Naive thymus-derived CD4-positive, alpha-beta T cell (primary cell): Measurements from ENCODE around the gene PLRG1. TPM values are rescaled to one million over a fixed set of nuclear protein-coding genes. Genes with fewer than 3 reads are reported as not detected.

Experiments
- ATAC-seq: fragments of 150-1000 bp; cut with Tn5 transposase; 2 replicates; pipeline ENCODE4 v1.10.0; 2021; ENCODE audit warnings: mild to moderate bottlenecking, moderate library complexity
- CTCF ChIA-PET: fragments of 350-600 bp; sonication (Branson Sonifier 250); formaldehyde crosslinking; loops from one replicate; lab custom pipeline; 2021; ENCODE audit warnings: antibody characterized with exemption; lab: Charles Lee
- POLR2A ChIA-PET: fragments of 350-600 bp; sonication (Branson Sonifier 250); formaldehyde crosslinking; loops from one replicate; lab custom pipeline; 2021; ENCODE audit warnings: antibody characterized with exemption, inconsistent platforms; lab: Charles Lee
- DNase-seq, 9 donors: peaks; one replicate each; pipeline versions ENCODE4 v3.0.0 to v3.0.0-alpha.2; 2020 to 2022; ENCODE audit warnings: mixed read lengths in 1 of 9
- H3K27ac ChIP-seq: one replicate; pipeline ENCODE4 v1.7.0; 2013; ENCODE audit warnings: mild to moderate bottlenecking, low read depth, low read length, moderate library complexity
- H3K27me3 ChIP-seq, 2 donors: one replicate each; pipeline ENCODE4 v1.7.0; 2013; ENCODE audit warnings: low read length in 2 of 2, mild to moderate bottlenecking in 2 of 2, moderate library complexity in 2 of 2; ENCODE audit not compliant: control insufficient read depth in 2 of 2, insufficient read depth in 2 of 2
- H3K36me3 ChIP-seq, 3 experiments: 1 replicate in 2 of 3; 2 replicates in 1 of 3; pipeline ENCODE4 v1.7.0; 2013; ENCODE audit warnings: low read length in 3 of 3, mild to moderate bottlenecking in 3 of 3, moderate library complexity in 1 of 3; ENCODE audit not compliant: insufficient read depth in 3 of 3, control insufficient read depth in 2 of 3
- H3K4me1 ChIP-seq, 2 donors: one replicate each; pipeline ENCODE4 v1.7.0; 2013; ENCODE audit warnings: low read length in 2 of 2, mild to moderate bottlenecking in 2 of 2, moderate library complexity in 1 of 2; ENCODE audit not compliant: control insufficient read depth in 2 of 2, insufficient read depth in 2 of 2
- H3K4me3 ChIP-seq: 2 replicates; pipeline ENCODE4 v1.7.0; 2013; ENCODE audit warnings: mild to moderate bottlenecking, low read length
- H3K9me3 ChIP-seq, 3 experiments: 1 replicate in 2 of 3; 2 replicates in 1 of 3; pipeline ENCODE4 v1.7.0; 2013; ENCODE audit warnings: low read length in 3 of 3; ENCODE audit not compliant: control insufficient read depth in 2 of 3
- H3K27ac Mint-ChIP-seq, 9 donors: one replicate each; pipeline ENCODE4 v1.8.0; 2020 to 2022; ENCODE audit warnings: mixed read lengths in 9 of 9, mild to moderate bottlenecking in 8 of 9, moderate library complexity in 5 of 9, inconsistent platforms in 2 of 9
- H3K27me3 Mint-ChIP-seq, 5 donors: one replicate each; pipeline ENCODE4 v1.8.0; 2021 to 2022; ENCODE audit warnings: mixed read lengths in 5 of 5, mild to moderate bottlenecking in 1 of 5
- H3K36me3 Mint-ChIP-seq, 5 donors: one replicate each; pipeline ENCODE4 v1.8.0; 2020 to 2022; ENCODE audit warnings: mixed read lengths in 5 of 5, mild to moderate bottlenecking in 3 of 5, inconsistent platforms in 1 of 5
- H3K4me1 Mint-ChIP-seq, 7 donors: one replicate each; pipeline ENCODE4 v1.8.0; 2020 to 2022; ENCODE audit warnings: mixed read lengths in 7 of 7, mild to moderate bottlenecking in 3 of 7, inconsistent platforms in 1 of 7
- H3K4me3 Mint-ChIP-seq, 10 donors: one replicate each; pipeline ENCODE4 v1.8.0; 2020 to 2022; ENCODE audit warnings: mild to moderate bottlenecking in 10 of 10, mixed read lengths in 10 of 10, moderate library complexity in 6 of 10, inconsistent platforms in 2 of 10
- H3K9me3 Mint-ChIP-seq, 11 donors: one replicate each; pipeline ENCODE4 v1.8.0; 2020 to 2022; ENCODE audit warnings: mixed read lengths in 11 of 11, mild to moderate bottlenecking in 4 of 11, inconsistent platforms in 1 of 11, moderate library complexity in 1 of 11
- intact Hi-C, 2 donors: fragments of 100-400 bp; cut with micrococcal nuclease; formaldehyde crosslinking; loops; one replicate each; pipeline ENCODE4 v1.15.1; 2023
- polyA plus RNA-seq, 2 donors: library from polyadenylated mRNA; unstranded; fragments of 300-500 nt; fragmentation: Illumina TruSeq; gene quantifications; one replicate each; pipeline ENCODE4 v1.2.3, GENCODE V29; 2021
- total RNA-seq, 6 experiments: library from RNA in 5 of 6; stranded (reverse) in 5 of 6; gene quantifications; 1 replicate in 5 of 6; 2 replicates in 1 of 6; pipeline ENCODE4 v1.2.3 and lab custom pipeline; 2021 to 2026

The PLRG1 gene
- total and polyA plus RNA-seq, 7 experiments from 2014 or later, result 43.6 to 99.4 (median 87.7) TPM

GRCh38 chr4:154584259-154584658, 34.1 kb upstream of the PLRG1 start:
- Mint-ChIP-seq H3K27me3 (peaks cover 7 to 21% (median 19%) of the 10 kb centered on the region in 5 donors), H3K27ac (no peak overlapping the region), H3K9me3 (no peaks in the 10 kb centered on the region), H3K4me1 (no peaks in the 10 kb centered on the region), H3K4me3 (no peak overlapping the region), H3K36me3 (no peaks in the 10 kb centered on the region)
- POLR2A ChIA-PET, result no interaction called here
- H3K27ac ChIP-seq, result no peak overlapping the region
- CTCF ChIA-PET, result interaction anchor here (0.6 kb wide), 1 partner anchor 32 kb away, joined by 3 read pairs; no protein-coding TSS in a partner anchor
- no peaks in the 10 kb centered on the region for H3K4me1 ChIP-seq
- H3K27me3 ChIP-seq, result no peaks in the 10 kb centered on the region
- ATAC-seq, result no peak
- no peaks in the 10 kb centered on the region for H3K36me3 ChIP-seq
- H3K9me3 ChIP-seq, result no peaks in the 10 kb centered on the region
- no peak for DNase-seq
- H3K4me3 ChIP-seq, result no peak overlapping the region
- intact Hi-C loops, result no loop called here

GRCh38 chr4:154583677-154584076, 33.5 kb upstream of the PLRG1 start:
- Histone ChIP-seq H3K4me1 (no peaks in the 10 kb centered on the region), H3K27ac (no peak overlapping the region), H3K27me3 (no peaks in the 10 kb centered on the region), H3K4me3 (no peak overlapping the region), H3K36me3 (no peaks in the 10 kb centered on the region), H3K9me3 (no peaks in the 10 kb centered on the region)
- ChIA-PET POLR2A (no interaction called here), CTCF (interaction anchor here (0.6 kb wide), 1 partner anchor 31 kb away, joined by 3 read pairs; no protein-coding TSS in a partner anchor)
- no peak overlapping the region for H3K4me3 Mint-ChIP-seq
- ATAC-seq (no peak), DNase-seq (no peak)
- H3K9me3 Mint-ChIP-seq, result no peaks in the 10 kb centered on the region
- intact Hi-C loops, result no loop called here
- no peak overlapping the region for H3K27ac Mint-ChIP-seq
- no peaks in the 10 kb centered on the region for H3K36me3 Mint-ChIP-seq
- H3K27me3 Mint-ChIP-seq, result peaks cover 11 to 24% (median 19%) of the 10 kb centered on the region in 5 donors
- no peaks in the 10 kb centered on the region for H3K4me1 Mint-ChIP-seq

- Histone ChIP-seq H3K27ac (no peak overlapping the region), H3K36me3 (no peaks in the 10 kb centered on the region), H3K4me3 (no peak overlapping the region), H3K4me1 (no peaks in the 10 kb centered on the region), H3K27me3 (no peaks in the 10 kb centered on the region), H3K9me3 (no peaks in the 10 kb centered on the region)
- intact Hi-C loops, result no loop called here
- Mint-ChIP-seq H3K9me3 (no peaks in the 10 kb centered on the region), H3K4me3 (no peak overlapping the region), H3K27me3 (peaks cover 11 to 25% (median 19%) of the 10 kb centered on the region in 5 donors), H3K27ac (no peak overlapping the region), H3K4me1 (no peaks in the 10 kb centered on the region), H3K36me3 (no peaks in the 10 kb centered on the region)
- ATAC-seq, result no peak
- POLR2A ChIA-PET, result no interaction called here
- CTCF ChIA-PET, result no interaction called here
- DNase-seq, result no peak
These were observed 33.0 kb upstream of the PLRG1 start for GRCh38 chr4:154583230-154583629.

- no peak overlapping the region for H3K4me3 ChIP-seq
- no peaks in the 10 kb centered on the region for H3K27me3 ChIP-seq
- peaks cover 13 to 28% (median 19%) of the 10 kb centered on the region in 5 donors for H3K27me3 Mint-ChIP-seq
- H3K36me3 ChIP-seq, result no peaks in the 10 kb centered on the region
- H3K4me1 Mint-ChIP-seq, result no peaks in the 10 kb centered on the region
- no peak overlapping the region for H3K27ac ChIP-seq
- H3K4me3 Mint-ChIP-seq, result no peak overlapping the region
- ATAC-seq (no peak), DNase-seq (no peak)
- no peaks in the 10 kb centered on the region for H3K4me1 ChIP-seq
- no peaks in the 10 kb centered on the region for H3K9me3 ChIP-seq
- no peaks in the 10 kb centered on the region for H3K36me3 Mint-ChIP-seq
- no peaks in the 10 kb centered on the region for H3K9me3 Mint-ChIP-seq
- H3K27ac Mint-ChIP-seq, result no peak overlapping the region
- ChIA-PET CTCF (no interaction called here), POLR2A (no interaction called here)
- intact Hi-C loops, result no loop called here
These were observed 32.5 kb upstream of the PLRG1 start for GRCh38 chr4:154582723-154583122.

- peaks cover 0 to 4% of the 10 kb centered on the region in 2 donors for H3K27me3 ChIP-seq
- no peak overlapping the region for H3K27ac Mint-ChIP-seq
- no peaks in the 10 kb centered on the region for H3K4me1 ChIP-seq
- H3K4me1 Mint-ChIP-seq, result no peaks in the 10 kb centered on the region
- H3K27me3 Mint-ChIP-seq, result peaks cover 13 to 27% (median 24%) of the 10 kb centered on the region in 5 donors
- no peaks in the 10 kb centered on the region for H3K36me3 Mint-ChIP-seq
- DNase-seq (no peak), ATAC-seq (no peak)
- no peaks in the 10 kb centered on the region for H3K36me3 ChIP-seq
- H3K4me3 Mint-ChIP-seq, result no peak overlapping the region
- H3K9me3 ChIP-seq, result no peaks in the 10 kb centered on the region
- ChIA-PET CTCF (no interaction called here), POLR2A (no interaction called here)
- H3K4me3 ChIP-seq, result no peak overlapping the region
- no peak overlapping the region for H3K27ac ChIP-seq
- peaks cover 0 to under 1% (median 0%) of the 10 kb centered on the region in 11 donors for H3K9me3 Mint-ChIP-seq
- intact Hi-C loops, result no loop called here
These were observed 29.7 kb upstream of the PLRG1 start for GRCh38 chr4:154579927-154580326.

GRCh38 chr4:154578919-154579318, 28.7 kb upstream of the PLRG1 start:
- POLR2A ChIA-PET, result no interaction called here
- Mint-ChIP-seq H3K4me3 (no peak overlapping the region), H3K9me3 (peaks cover 0 to 2% (median 0%) of the 10 kb centered on the region in 11 donors), H3K4me1 (no peaks in the 10 kb centered on the region), H3K27me3 (peaks cover 13 to 26% (median 24%) of the 10 kb centered on the region in 5 donors), H3K27ac (no peak overlapping the region), H3K36me3 (no peaks in the 10 kb centered on the region)
- intact Hi-C loops, result no loop called here
- Histone ChIP-seq H3K4me1 (no peaks in the 10 kb centered on the region), H3K27ac (no peak overlapping the region), H3K9me3 (no peaks in the 10 kb centered on the region), H3K36me3 (no peaks in the 10 kb centered on the region), H3K27me3 (peaks cover 0 to 4% of the 10 kb centered on the region in 2 donors), H3K4me3 (no peak overlapping the region)
- ATAC-seq, result no peak
- CTCF ChIA-PET, result no interaction called here
- no peak for DNase-seq

- Histone ChIP-seq H3K4me1 (no peaks in the 10 kb centered on the region), H3K27me3 (peaks cover 0 to 4% of the 10 kb centered on the region in 2 donors), H3K9me3 (no peaks in the 10 kb centered on the region), H3K36me3 (no peaks in the 10 kb centered on the region), H3K27ac (no peak overlapping the region), H3K4me3 (no peak overlapping the region)
- DNase-seq, result no peak
- no peak for ATAC-seq
- Mint-ChIP-seq H3K27me3 (peaks cover 13 to 26% (median 24%) of the 10 kb centered on the region in 5 donors), H3K36me3 (no peaks in the 10 kb centered on the region), H3K27ac (no peak overlapping the region), H3K4me1 (no peaks in the 10 kb centered on the region), H3K4me3 (no peak overlapping the region), H3K9me3 (peaks cover 0 to 2% (median 0%) of the 10 kb centered on the region in 11 donors)
- intact Hi-C loops, result no loop called here
- ChIA-PET CTCF (no interaction called here), POLR2A (no interaction called here)
These were observed 27.1 kb upstream of the PLRG1 start for GRCh38 chr4:154577324-154577723.
